Measurements from ENCODE around the gene DCLK3. TPM values are rescaled to one million over a fixed set of nuclear protein-coding genes. Genes with fewer than 3 reads are reported as not detected.

The DCLK3 gene
- total RNA-seq, 1 donor from 2014 or later: not detected

- H3K27ac Mint-ChIP-seq: no peak overlapping the region
- H3K36me3 Mint-ChIP-seq (ENCODE audit: low read depth): no peaks in the 10 kb centered on the region
- H3K4me1 Mint-ChIP-seq: no peaks in the 10 kb centered on the region
- ATAC-seq (ENCODE audit: low read depth): no peak
- intact Hi-C loops (cut with micrococcal nuclease): no loop called here
- H3K9me3 Mint-ChIP-seq: no peaks in the 10 kb centered on the region
- no peak for DNase-seq
- ChIA-PET POLR2A (no interaction called here), CTCF (interaction anchor here (1.1 kb wide), 1 partner anchor 10 kb away, joined by 3 read pairs; no protein-coding TSS in a partner anchor)
- peaks cover 3% of the 10 kb centered on the region for H3K27me3 Mint-ChIP-seq
- TF ChIP-seq, protein P1, sequence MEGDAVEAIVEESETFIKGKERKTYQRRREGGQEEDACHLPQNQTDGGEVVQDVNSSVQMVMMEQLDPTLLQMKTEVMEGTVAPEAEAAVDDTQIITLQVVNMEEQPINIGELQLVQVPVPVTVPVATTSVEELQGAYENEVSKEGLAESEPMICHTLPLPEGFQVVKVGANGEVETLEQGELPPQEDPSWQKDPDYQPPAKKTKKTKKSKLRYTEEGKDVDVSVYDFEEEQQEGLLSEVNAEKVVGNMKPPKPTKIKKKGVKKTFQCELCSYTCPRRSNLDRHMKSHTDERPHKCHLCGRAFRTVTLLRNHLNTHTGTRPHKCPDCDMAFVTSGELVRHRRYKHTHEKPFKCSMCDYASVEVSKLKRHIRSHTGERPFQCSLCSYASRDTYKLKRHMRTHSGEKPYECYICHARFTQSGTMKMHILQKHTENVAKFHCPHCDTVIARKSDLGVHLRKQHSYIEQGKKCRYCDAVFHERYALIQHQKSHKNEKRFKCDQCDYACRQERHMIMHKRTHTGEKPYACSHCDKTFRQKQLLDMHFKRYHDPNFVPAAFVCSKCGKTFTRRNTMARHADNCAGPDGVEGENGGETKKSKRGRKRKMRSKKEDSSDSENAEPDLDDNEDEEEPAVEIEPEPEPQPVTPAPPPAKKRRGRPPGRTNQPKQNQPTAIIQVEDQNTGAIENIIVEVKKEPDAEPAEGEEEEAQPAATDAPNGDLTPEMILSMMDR (IDR thresholded peaks at IDR 0.05): no peak
- no peak overlapping the region for H3K4me3 Mint-ChIP-seq
These were observed 60.1 kb downstream of the DCLK3 start for GRCh38 chr3:36704280-36704679.

GRCh38 chr3:36701249-36701572 lies 63.1 kb downstream of the DCLK3 start:
- H3K27me3 Mint-ChIP-seq: peaks cover 1% of the 10 kb centered on the region
- CTCF ChIA-PET: interaction anchor here (2.3 kb wide), 1 partner anchor 735 kb away, joined by 7 read pairs; no protein-coding TSS in a partner anchor

DNA sequence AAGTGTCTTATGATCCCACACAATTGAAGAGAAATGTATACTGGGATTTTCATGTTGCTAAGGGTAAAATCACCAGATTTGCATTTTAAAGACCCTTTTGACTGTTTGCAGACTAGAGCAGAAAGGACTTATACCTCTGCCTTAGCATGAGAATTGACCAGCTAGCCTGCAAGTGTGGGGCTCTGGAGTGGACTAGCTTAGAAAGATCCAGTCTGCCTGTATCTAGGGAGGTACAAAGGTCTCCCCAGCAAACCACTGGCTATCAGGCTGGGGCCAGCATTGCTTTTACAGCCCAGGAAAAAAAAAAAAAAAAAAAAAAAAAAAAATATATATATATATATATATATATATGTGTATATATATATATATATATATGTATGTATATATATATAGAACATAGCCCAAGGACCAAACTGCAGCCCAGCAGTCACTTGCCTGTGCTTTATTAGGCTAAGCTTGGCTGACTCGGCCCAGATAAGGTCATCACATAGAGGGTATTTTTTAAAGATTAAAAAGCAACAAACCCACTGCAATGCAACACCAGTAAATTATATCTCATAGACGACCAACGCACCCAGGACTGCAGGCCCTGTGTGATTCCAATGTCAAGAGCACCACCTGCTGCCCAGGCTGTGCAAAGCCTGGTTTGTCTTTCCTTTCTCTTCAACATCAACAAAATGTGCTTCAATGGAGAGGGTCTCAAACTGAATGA lies 63.7 kb downstream of the DCLK3 start:
- H3K27me3 Mint-ChIP-seq: peaks cover 1% of the 10 kb centered on the region
- no peaks in the 10 kb centered on the region for H3K4me1 Mint-ChIP-seq
- intact Hi-C loops (cut with micrococcal nuclease): loop anchor here (1.0 to 2.0 kb wide), 3 partner anchors 292 to 792 kb away; no protein-coding TSS in a partner anchor
- H3K9me3 Mint-ChIP-seq: no peaks in the 10 kb centered on the region
- ATAC-seq (ENCODE audit: low read depth) (peak; percentile 66), DNase-seq (no peak)
- no peak overlapping the region for H3K4me3 Mint-ChIP-seq
- ChIA-PET CTCF (interaction anchor here (1.0 to 2.3 kb wide), 2 partner anchors 735 to 791 kb away, joined by 3 to 7 read pairs; no protein-coding TSS in a partner anchor), POLR2A (no interaction called here)
- no peaks in the 10 kb centered on the region for H3K36me3 Mint-ChIP-seq (ENCODE audit: low read depth)
- no peak overlapping the region for H3K27ac Mint-ChIP-seq
- TF ChIP-seq, protein P1 (IDR thresholded peaks at IDR 0.05): no peak

More at GRCh38 chr3:36701249-36701572, 63.1 kb downstream of the DCLK3 start:
- H3K4me1 Mint-ChIP-seq: no peaks in the 10 kb centered on the region
- intact Hi-C loops (cut with micrococcal nuclease): loop anchor here (1.0 to 2.0 kb wide), 3 partner anchors 292 to 792 kb away; no protein-coding TSS in a partner anchor
- no peak for DNase-seq
- no peaks in the 10 kb centered on the region for H3K9me3 Mint-ChIP-seq
- no peak for ATAC-seq (ENCODE audit: low read depth)
- TF ChIP-seq, protein P1 (IDR thresholded peaks at IDR 0.05): no peak
- H3K4me3 Mint-ChIP-seq: no peak overlapping the region
- POLR2A ChIA-PET: no interaction called here
- H3K36me3 Mint-ChIP-seq (ENCODE audit: low read depth): no peaks in the 10 kb centered on the region
- no peak overlapping the region for H3K27ac Mint-ChIP-seq

DNA sequence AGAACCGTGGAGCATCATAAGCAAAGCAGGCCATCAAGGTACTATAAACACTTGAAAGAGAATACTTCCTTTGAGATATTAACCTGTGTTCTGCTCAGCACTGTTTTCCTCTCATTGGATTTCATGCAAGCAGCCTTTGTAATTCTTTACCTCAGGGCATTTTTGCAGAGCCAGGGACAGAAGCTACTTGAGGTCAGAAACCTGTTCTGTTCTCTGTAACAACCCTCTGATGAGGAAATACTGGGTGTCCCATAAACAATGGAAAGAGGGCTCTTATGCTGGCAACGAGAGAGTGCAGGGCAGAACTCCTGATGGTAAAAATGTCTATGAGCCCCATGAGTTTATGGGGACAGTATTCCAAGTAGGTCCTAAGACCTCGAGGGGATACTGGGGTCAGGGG lies 66.0 kb downstream of the DCLK3 start:
- POLR2A ChIA-PET: no interaction called here

More for the DNA sequence above, 66.0 kb downstream of the DCLK3 start:
- Mint-ChIP-seq H3K27ac (no peak overlapping the region), H3K36me3 (ENCODE audit: low read depth) (no peaks in the 10 kb centered on the region), H3K27me3 (no peaks in the 10 kb centered on the region), H3K9me3 (no peaks in the 10 kb centered on the region), H3K4me1 (no peaks in the 10 kb centered on the region), H3K4me3 (no peak overlapping the region)
- no peak for DNase-seq
- CTCF ChIA-PET: no interaction called here
- intact Hi-C loops (cut with micrococcal nuclease): no loop called here
- TF ChIP-seq, protein P1 (IDR thresholded peaks at IDR 0.05): no peak
- no peak for ATAC-seq (ENCODE audit: low read depth)
